NB4 (cell line): Measurements from ENCODE around the gene GEN1.

Experiments used
- CTCF ChIP-seq: IDR thresholded peaks from one replicate; pipeline ENCODE4 v1.5.1; 2012; ENCODE audit warnings: low read depth, low read length
- MYC ChIP-seq: IDR thresholded peaks from 2 replicates; pipeline ENCODE4 v1.6.1; 2011; ENCODE audit warnings: low read depth, low read length
- POLR2A ChIP-seq: IDR thresholded peaks from 2 replicates; pipeline ENCODE4 v1.6.1; 2011; ENCODE audit warnings: mild to moderate bottlenecking; ENCODE audit not compliant: insufficient read length; ENCODE audit errors: extremely low read depth

- no peak for TF ChIP-seq CTCF
- no peak for TF ChIP-seq POLR2A
- no peak for TF ChIP-seq MYC
These were observed 68.6 kb downstream of the GEN1 start for GRCh38 chr2:17822445-17823117.
